Large intestine (tissue), 12 donors: ENCODE measurements around the gene OBI1. TPM values are rescaled to one million over a fixed set of nuclear protein-coding genes. Genes with fewer than 3 reads are reported as not detected.

Source experiments
- DNase-seq, 2 donors: peaks; one replicate each; pipeline versions ENCODE4 v3.0.0 to v3.0.0-alpha.2; 2013
- H3K27ac ChIP-seq: one replicate; pipeline ENCODE4 v1.5.1; 2013; ENCODE audit warnings: low read length
- H3K27me3 ChIP-seq: 2 replicates; pipeline ENCODE4 v1.6.1; 2013; ENCODE audit warnings: low read length; ENCODE audit not compliant: control insufficient read depth, insufficient read depth
- H3K36me3 ChIP-seq: 2 replicates; pipeline ENCODE4 v1.6.1; 2013; ENCODE audit warnings: low read length; ENCODE audit not compliant: control insufficient read depth, insufficient read depth
- H3K4me1 ChIP-seq: one replicate; pipeline ENCODE4 v1.6.1; 2013; ENCODE audit warnings: low read length; ENCODE audit not compliant: control insufficient read depth, insufficient read depth
- H3K4me3 ChIP-seq: one replicate; pipeline ENCODE4 v1.5.1; 2013; ENCODE audit warnings: low read length
- H3K9me3 ChIP-seq: one replicate; pipeline ENCODE4 v1.6.1; 2013; ENCODE audit warnings: mild to moderate bottlenecking, low read depth, low read length, moderate library complexity; ENCODE audit not compliant: control insufficient read depth
- WGBS: methylation state at CpG from one replicate; pipeline ENCODE4 v1.1.5; 2013; ENCODE audit warnings: low lambda C conversion rate; ENCODE audit not compliant: insufficient coverage; 5-methylcytosine and 5-hydroxymethylcytosine counted together
- long read RNA-seq, 11 donors: transcript quantifications; one replicate each; lab custom pipeline, GENCODE V29; 2026
- polyA plus RNA-seq: library from polyadenylated mRNA; unstranded; fragments of 120-200 nt; gene quantifications from one replicate; pipeline ENCODE4 v1.2.1, GENCODE V29; 2013

OBI1 gene
- polyA plus RNA-seq = 19.6 TPM
- long read RNA-seq, donor 1, partial matches to known transcripts = 0 of 3 reads
- long read RNA-seq, donor 1, other reads (novel, unspliced or antisense) = 0 of 3 reads
- long read RNA-seq, donor 2, transcript RNF219-201 (6 exons, 3,529 nt) = major isoform, 5 of 5 reads
- long read RNA-seq, donor 2, partial matches to known transcripts = 0 of 5 reads
- long read RNA-seq, donor 2, other reads (novel, unspliced or antisense) = 0 of 5 reads
- long read RNA-seq, donor 3 = 0 reads
- long read RNA-seq, donor 4, partial matches to known transcripts = 0 of 1 reads
- long read RNA-seq, donor 4, other reads (novel, unspliced or antisense) = 0 of 1 reads
- long read RNA-seq, donor 5, partial matches to known transcripts = 0 of 4 reads
- long read RNA-seq, donor 5, other reads (novel, unspliced or antisense) = 0 of 4 reads
- long read RNA-seq, donor 6, partial matches to known transcripts = 7 of 8 reads
- long read RNA-seq, donor 6, other reads (novel, unspliced or antisense) = 0 of 8 reads
- long read RNA-seq, donor 7, partial matches to known transcripts = 0 of 1 reads
- long read RNA-seq, donor 7, other reads (novel, unspliced or antisense) = 0 of 1 reads
- long read RNA-seq, donor 8, transcript RNF219-201 (6 exons, 3,529 nt) = major isoform, 6 of 18 reads
- long read RNA-seq, donor 8, partial matches to known transcripts = 12 of 18 reads
- long read RNA-seq, donor 8, other reads (novel, unspliced or antisense) = 0 of 18 reads
- long read RNA-seq, donor 9, transcript RNF219-201 (6 exons, 3,529 nt) = major isoform, 9 of 9 reads
- long read RNA-seq, donor 9, partial matches to known transcripts = 0 of 9 reads
- long read RNA-seq, donor 9, other reads (novel, unspliced or antisense) = 0 of 9 reads
- long read RNA-seq, donor 10, transcript RNF219-201 (6 exons, 3,529 nt) = major isoform, 7 of 7 reads
- long read RNA-seq, donor 10, partial matches to known transcripts = 0 of 7 reads
- long read RNA-seq, donor 10, other reads (novel, unspliced or antisense) = 0 of 7 reads
- long read RNA-seq, donor 11, transcript RNF219-201 (6 exons, 3,529 nt) = major isoform, 7 of 7 reads
- long read RNA-seq, donor 11, partial matches to known transcripts = 0 of 7 reads
- long read RNA-seq, donor 11, other reads (novel, unspliced or antisense) = 0 of 7 reads

DNA sequence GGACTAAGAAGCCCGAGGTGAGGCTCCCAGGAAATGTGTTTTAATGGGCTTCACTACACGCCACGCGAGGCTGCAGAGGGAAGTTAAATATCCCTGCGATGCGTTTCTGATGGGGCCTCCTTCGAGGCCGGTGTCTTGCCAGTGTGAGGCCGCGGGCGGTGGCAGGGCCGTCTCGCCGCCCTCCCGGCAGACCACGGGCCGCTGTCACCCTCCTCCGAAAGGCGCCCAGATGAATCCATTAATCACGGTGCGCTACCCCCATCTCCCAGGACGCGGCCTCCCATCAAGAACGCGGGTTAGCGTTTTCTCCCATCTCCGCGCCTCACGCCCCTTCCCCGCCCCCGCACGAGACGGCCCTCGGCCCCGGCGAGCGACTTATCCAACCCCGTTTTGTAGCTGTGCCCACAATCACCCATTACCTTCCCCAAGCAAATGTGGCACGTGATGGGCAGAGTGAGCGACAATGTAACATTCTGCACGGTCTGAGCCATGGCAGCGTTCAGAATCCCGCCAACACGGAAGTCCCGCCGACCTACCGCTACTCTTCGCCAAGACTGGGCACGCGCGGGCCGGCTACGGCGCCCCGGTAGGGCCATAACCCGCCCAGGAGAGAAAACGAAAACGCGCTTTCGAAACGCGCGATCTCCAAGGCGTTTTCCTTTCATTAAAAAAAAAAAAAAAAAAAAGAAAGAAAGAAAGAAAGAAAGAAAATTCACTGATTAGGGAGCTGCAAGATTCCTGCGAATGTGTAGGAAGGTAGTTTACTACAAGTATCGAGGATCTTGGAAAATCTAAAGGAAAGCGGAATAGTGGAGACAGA, at the start of gene OBI1:
OBI1 (minus strand) TSS at position 526 of the 820 bp plus-strand sequence; CDS start at position 491, 35 bp downstream.
- peak within 1 kb of the TSS; percentile 61 for H3K27ac ChIP-seq
- WGBS = 11% methylated on average over 3 of the region's 67 CpGs
- H3K4me3 ChIP-seq = peak within 1 kb of the TSS; percentile 71
- peak; percentile 87 to 94 for DNase-seq
- peaks cover 8% of the 10 kb centered on the region for H3K4me1 ChIP-seq
- peaks cover 10% of the 10 kb centered on the region for H3K27me3 ChIP-seq
- no peaks in the 10 kb centered on the region for H3K36me3 ChIP-seq
- peaks cover 3% of the 10 kb centered on the region for H3K9me3 ChIP-seq

DNA sequence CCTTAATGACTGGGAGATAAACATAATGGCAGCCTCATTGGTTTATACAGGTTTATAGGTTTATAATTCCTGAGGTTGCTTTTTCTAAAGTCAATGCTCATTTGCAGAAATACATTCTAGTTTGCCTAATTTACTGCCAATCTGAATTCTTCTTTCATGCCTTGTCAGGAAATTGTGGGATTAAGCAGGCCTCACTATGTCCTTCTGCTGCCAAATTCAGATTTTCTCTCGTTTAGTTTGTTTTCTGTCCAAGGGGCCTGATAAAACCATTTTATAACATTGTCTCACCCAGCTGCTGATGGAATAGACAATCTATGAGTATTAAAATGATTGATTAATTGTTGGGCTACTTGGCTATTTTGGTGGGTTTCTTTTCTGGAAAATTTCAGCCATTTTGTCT, 42.4 kb upstream of the OBI1 start:
- Histone ChIP-seq H3K4me3 (no peak overlapping the region), H3K36me3 (no peaks in the 10 kb centered on the region), H3K9me3 (no peaks in the 10 kb centered on the region), H3K4me1 (no peaks in the 10 kb centered on the region), H3K27ac (no peak overlapping the region), H3K27me3 (no peaks in the 10 kb centered on the region)
- no CpG with 5 or more reads among the region's 1 CpG for WGBS
- DNase-seq = no peak

DNA sequence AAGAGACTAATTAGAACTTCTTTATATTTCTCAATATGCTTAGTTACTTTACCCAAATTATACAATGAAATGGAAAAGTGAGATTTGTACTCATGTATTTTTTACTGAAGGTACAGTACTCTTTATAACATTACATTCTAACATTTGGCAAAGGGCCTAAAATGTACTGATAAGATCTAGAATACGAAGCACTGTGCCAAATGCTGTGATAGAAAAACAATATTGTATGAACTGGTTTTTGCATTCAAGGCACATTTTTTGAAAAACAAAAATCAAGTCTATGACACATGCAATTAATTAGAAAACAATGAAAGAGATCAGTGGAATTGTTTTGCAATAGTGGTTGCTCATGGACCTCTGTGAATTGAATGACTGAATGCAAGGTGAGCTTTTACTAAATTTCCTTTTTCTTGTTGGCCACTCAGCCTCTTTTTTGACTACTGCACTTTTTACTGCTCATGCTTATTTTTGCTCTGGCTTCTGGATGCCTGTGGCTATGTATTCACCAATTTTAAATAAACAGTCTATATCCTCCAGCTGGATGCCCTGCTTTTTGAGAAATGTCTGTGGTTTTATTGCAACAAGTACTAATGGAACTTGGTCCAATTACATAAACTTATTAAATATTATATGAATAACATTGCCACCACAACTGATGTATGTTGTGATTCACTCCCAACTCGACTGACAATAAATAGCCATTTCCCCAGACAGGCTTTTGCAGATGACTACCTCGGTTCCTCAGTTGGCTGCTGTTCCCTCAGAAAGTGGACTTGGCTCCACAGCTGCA, 41.4 kb upstream of the OBI1 start:
- Histone ChIP-seq H3K36me3 (no peaks in the 10 kb centered on the region), H3K4me3 (no peak overlapping the region), H3K27me3 (no peaks in the 10 kb centered on the region), H3K4me1 (no peaks in the 10 kb centered on the region), H3K27ac (no peak overlapping the region), H3K9me3 (no peaks in the 10 kb centered on the region)
- WGBS = 0% methylated on average over 1 of the region's 3 CpGs
- no peak for DNase-seq

DNA sequence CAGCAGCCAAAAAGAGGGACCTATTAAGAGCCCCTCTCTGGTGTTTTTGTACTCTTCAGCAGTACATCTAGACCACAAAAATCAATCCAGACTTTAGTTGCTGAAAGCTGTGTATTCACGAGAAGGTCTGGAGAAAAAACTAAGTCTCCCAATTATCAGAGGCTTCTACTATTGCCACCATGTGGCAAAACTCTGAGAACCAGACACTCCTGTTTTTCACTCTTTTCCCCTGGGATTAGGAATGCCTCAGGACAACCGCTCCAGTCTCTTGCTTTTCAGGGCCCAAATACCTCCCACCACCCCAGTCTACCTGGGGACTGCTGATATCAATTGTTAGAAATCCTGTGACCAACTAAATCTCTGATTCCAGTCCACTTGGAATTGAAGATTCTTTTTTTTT, 30.1 kb upstream of the OBI1 start:
- no peaks in the 10 kb centered on the region for H3K27me3 ChIP-seq
- H3K4me3 ChIP-seq = no peak overlapping the region
- no CpG with 5 or more reads among the region's 2 CpGs for whole genome bisulfite sequencing
- no peaks in the 10 kb centered on the region for H3K4me1 ChIP-seq
- no peak for DNase-seq
- no peaks in the 10 kb centered on the region for H3K9me3 ChIP-seq
- H3K27ac ChIP-seq = no peak overlapping the region
- no peaks in the 10 kb centered on the region for H3K36me3 ChIP-seq

DNA sequence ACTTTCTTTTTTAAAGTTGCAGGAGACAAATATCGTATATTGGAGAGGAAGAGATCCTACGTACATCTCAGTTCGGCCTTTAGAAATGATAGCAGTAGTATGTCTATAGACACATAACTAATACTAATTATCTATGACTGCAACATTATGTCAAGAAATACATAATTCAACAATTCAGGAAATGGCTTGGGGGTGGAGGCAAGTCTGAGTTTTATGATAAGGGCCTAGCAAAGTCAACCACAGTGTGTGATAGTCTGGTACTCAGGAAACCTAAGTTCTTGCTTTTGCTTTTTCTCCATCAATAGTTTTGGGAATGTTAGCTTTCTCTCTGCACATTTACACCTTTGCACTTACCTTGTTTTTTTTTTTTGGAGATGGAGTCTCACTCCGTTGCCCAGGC, 27.5 kb upstream of the OBI1 start:
- WGBS = 100% methylated on average over 1 of the region's 4 CpGs
- Histone ChIP-seq H3K27ac (no peak overlapping the region), H3K9me3 (no peaks in the 10 kb centered on the region), H3K36me3 (no peaks in the 10 kb centered on the region), H3K4me3 (no peak overlapping the region), H3K27me3 (no peaks in the 10 kb centered on the region), H3K4me1 (no peaks in the 10 kb centered on the region)
- no peak for DNase-seq

GRCh38 chr13:78680576-78681350, 21.8 kb upstream of the OBI1 start:
- Histone ChIP-seq H3K4me3 (no peak overlapping the region), H3K27me3 (no peaks in the 10 kb centered on the region), H3K4me1 (no peaks in the 10 kb centered on the region), H3K36me3 (no peaks in the 10 kb centered on the region), H3K9me3 (no peaks in the 10 kb centered on the region), H3K27ac (no peak overlapping the region)
- DNase-seq = no peak
- WGBS = 31% methylated on average over 2 of the region's 6 CpGs

- no peak overlapping the region for H3K4me3 ChIP-seq
- H3K27ac ChIP-seq = no peak overlapping the region
- DNase-seq = no peak
- no peaks in the 10 kb centered on the region for H3K36me3 ChIP-seq
- no peaks in the 10 kb centered on the region for H3K4me1 ChIP-seq
- no peaks in the 10 kb centered on the region for H3K9me3 ChIP-seq
- peaks cover 2% of the 10 kb centered on the region for H3K27me3 ChIP-seq
- no CpG with 5 or more reads among the region's 8 CpGs for WGBS
These were observed 21.2 kb upstream of the OBI1 start for GRCh38 chr13:78680115-78680561.

- H3K4me3 ChIP-seq = no peak overlapping the region
- no peaks in the 10 kb centered on the region for H3K4me1 ChIP-seq
- no peak overlapping the region for H3K27ac ChIP-seq
- no CpG with 5 or more reads among the region's 1 CpG for WGBS
- H3K9me3 ChIP-seq = no peaks in the 10 kb centered on the region
- no peak for DNase-seq
- H3K27me3 ChIP-seq = peaks cover 5% of the 10 kb centered on the region
- H3K36me3 ChIP-seq = no peaks in the 10 kb centered on the region
These were observed 20.4 kb upstream of the OBI1 start for GRCh38 chr13:78679329-78679728.

DNA sequence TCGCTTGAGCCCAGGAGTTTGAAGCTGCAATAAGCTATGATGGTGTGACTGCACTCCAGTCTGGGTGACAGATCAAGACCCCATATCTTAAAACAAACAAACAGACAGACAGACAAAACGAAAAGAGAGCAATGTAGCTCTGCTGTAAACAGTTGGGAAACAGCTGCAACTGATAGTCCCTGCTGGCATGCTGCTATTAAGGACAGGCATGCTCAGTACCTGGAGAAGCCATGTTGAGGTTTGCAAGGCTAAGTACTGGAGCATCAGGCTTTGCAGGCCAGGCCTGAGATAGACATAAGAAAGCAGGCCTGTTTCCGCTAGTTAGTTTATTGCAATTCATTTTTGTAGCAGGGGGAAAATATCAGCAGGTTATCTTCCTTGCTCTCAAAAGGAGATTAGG, 16.2 kb upstream of the OBI1 start:
- no peaks in the 10 kb centered on the region for H3K36me3 ChIP-seq
- H3K27me3 ChIP-seq = peaks cover 25% of the 10 kb centered on the region
- H3K27ac ChIP-seq = no peak overlapping the region
- H3K4me1 ChIP-seq = no peaks in the 10 kb centered on the region
- no CpG with 5 or more reads among the region's 3 CpGs for WGBS
- H3K4me3 ChIP-seq = no peak overlapping the region
- no peaks in the 10 kb centered on the region for H3K9me3 ChIP-seq
- no peak for DNase-seq
